Kasumi-1 (cell line): Measurements from ENCODE around the gene KCNN1.
A peak's percentile ranks its signal among the peaks of the same experiment; 100 is the strongest.
"Not testable (repeated sequence)": the region's sequence is repeated elsewhere in the genome, so short reads cannot be mapped to it uniquely, and the experiment has no call there.

Experiments used
- DNase-seq, 2 experiments: peaks; one replicate each; lab custom pipeline; 2025; lab: John Stamatoyannopoulos, UW

Gene KCNN1

DNA sequence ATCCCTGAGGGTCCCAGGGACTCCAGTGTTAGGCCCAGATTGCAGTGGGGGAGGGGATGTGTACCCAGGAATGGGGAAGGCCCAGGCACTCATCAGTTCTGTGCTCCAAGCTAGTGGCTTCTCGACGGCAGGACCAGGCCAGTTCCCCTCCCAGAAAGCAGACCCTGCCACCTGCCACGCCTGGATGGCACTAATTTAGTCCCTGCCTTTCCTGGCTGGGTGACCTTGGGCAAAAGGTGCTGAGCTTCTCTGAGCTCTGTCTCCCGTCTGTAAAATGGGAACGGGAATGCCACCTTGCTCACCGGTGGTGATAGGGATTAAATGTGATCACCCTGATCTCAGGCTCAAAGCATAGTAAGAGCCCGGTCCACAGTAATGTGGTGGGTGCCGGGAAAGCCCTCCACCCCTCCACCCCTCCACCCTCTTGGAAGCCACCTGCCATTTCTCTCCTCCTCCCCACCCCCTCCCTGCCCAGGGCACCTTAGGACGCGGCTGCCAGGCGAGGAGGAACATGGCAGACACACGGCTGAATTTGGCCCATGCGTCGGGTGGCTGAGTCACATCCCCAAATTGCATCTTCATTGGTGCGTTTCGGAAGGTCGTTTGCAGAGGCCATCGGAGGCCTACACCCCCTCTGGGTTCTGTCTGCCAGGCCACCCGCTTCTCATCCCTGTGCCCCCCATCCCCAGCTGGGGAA is 2.3 kb downstream of the KCNN1 start:
- no peak for DNase-seq

GRCh38 chr19:17972230-17972629 is 5.3 kb downstream of the KCNN1 start:
- DNase-seq, result no peak

- DNase-seq, result no peak
Measured at GRCh38 chr19:17973759-17974158, 6.9 kb downstream of the KCNN1 start.

- no peak for DNase-seq
Measured at GRCh38 chr19:17974551-17974950, 7.6 kb downstream of the KCNN1 start.

DNA sequence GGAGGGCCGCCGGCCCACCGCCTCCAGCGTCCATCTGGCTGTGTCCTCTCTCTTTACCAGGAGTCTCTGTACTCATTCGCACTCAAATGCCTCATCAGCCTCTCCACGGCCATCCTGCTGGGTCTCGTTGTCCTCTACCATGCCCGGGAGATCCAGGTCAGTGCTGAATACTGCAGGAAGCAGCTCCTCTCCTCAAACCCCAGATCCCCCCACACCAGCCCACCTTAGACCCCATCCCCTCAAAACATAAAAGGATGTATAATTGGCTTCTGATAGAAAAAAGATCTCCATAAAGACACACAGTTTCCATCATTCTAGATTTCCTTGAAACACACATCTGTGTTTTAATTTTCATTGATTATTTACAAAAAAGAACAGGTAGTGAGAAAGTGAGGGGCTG is 8.1 kb downstream of the KCNN1 start:
- DNase-seq, result no peak

DNA sequence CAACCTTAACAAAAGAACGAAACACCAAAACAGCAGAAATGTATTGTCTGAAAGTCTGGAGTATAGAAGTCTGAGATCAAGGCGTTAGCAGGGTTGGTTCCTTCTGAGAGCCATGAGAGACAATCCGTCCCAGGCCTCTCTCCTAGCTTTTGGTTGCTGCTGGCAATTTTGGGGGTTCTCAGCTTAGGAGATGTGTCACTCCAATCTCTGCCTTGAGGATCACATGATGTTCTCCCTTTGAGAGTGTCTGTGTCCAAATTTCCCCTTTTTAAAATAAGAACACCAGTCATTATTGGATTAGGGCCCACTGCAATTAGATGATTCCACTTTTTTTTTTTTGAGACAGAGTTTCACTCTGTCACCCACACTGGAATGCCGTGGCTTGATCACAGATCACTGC is 10.1 kb downstream of the KCNN1 start:
- no peak for DNase-seq

- no peak for DNase-seq
Measured at GRCh38 chr19:17977488-17977887, 10.6 kb downstream of the KCNN1 start.

DNA sequence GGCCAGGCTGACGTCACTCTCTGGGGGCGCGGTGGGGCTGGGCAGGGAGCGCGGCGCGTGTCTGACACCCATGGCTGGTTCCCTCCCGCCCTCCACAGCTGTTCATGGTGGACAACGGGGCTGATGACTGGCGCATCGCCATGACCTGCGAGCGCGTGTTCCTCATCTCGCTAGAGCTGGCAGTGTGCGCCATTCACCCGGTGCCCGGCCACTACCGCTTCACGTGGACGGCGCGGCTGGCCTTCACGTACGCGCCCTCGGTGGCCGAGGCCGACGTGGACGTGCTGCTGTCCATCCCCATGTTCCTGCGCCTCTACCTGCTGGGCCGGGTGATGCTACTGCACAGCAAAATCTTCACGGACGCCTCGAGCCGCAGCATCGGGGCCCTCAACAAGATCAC is 14.7 kb downstream of the KCNN1 start:
- no peak for DNase-seq

DNA sequence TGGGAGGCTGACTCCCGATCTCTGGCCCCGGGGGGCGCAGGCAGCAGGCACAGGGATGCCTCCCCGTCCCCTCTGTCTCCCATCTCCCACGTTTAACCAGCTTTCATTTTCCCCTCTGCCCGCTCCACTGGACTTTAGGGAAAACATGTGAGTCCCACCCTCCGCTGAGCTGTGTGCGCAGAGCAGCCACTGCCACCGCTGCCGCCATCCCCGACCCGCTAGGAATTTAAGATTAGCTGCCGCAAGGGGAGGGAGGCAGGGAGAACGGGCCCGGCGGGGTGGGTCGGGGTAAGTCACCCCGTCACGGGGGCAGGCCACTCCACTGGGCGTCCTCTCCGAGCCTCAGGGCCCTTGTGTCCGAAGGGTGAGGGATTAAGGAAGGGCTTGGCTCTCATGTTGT is 15.5 kb downstream of the KCNN1 start:
- no peak for DNase-seq

DNA sequence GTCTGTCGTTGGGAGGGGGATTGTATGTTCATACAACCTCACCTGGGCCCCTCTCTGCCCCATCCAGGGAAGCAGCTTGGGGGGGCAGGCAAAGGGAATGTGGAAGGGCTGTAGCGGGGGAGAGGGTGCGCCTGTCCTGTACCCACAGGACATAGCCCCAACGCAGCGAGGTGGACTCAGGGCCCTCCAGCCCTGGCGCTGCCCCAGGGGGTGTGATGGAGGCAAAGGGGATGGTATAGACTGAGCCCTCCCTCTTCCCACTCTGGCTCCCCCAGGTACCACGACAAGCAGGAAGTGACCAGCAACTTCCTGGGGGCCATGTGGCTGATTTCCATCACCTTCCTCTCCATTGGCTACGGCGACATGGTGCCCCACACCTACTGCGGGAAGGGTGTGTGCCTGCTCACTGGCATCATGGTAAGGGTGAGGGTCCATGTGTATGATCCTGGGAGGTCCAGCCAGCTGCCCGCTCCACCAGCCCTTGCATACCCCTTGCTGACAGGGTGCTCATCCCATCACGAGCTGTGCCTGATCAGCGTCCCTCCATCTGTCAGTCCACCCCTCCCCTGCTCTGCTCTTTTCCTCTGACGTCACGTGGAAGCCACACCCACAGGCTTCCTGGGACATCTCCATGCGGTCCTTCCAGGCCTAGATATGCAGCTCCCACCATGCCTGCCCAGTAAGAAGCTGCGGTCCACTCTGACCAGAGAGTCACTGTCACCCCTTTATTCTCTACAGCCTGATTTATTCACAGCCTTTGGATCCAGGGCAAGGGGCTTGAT is 18.3 kb downstream of the KCNN1 start:
- no peak for DNase-seq

- DNase-seq, result not testable (repeated sequence)
Measured at GRCh38 chr19:17986569-17986968, 19.7 kb downstream of the KCNN1 start.

DNA sequence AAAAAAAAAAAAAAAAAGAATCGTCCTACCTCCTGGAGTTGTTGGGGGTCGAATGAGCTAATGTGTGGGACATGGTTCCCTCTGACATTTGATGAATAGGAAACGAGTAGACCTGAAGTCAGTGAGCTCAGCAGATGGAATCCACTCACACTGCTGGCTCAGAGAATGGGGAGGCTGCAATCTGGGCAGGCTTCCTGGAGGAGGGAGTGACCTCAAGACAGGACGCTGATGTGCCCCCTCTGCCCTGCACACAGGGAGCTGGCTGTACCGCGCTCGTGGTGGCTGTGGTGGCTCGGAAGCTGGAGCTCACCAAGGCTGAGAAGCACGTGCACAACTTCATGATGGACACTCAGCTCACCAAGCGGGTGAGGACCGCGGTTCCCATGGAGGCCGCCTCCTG is 21.3 kb downstream of the KCNN1 start:
- no peak for DNase-seq

GRCh38 chr19:17989425-17990094 is 22.7 kb downstream of the KCNN1 start:
- DNase-seq, result no peak

DNA sequence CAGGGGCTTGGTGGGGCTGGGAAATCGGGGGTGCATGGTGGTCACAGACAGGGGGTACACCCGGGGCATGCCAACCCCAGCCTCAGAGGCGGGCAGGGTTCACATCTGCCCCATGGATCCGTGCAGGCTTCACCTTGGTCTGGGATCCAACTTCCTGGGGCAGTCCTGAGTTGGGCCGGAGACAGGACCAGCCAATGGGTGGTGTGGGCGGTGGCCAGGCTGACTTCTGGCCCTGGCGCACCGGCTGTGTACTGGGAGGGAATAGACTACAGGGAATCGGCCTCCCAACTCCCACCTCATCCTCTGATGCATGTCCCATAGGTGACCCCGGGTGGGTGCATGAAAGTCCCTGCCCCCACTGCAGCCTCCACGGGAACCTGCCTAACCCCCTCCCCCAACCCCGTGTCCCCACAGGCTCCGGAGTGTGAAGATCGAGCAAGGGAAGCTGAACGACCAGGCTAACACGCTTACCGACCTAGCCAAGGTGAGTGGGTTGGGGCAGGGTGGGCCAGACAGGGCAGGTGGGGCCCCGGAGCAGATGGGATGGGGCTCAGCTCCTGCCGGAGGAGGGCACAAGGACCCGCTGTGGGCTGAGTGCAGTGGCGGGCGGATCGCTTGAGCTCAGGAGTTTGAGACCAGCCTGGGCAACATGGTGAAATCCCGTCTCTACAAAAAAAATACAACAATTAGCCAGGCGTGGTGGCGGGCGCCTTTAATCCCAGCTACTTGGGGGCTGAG is 26.3 kb downstream of the KCNN1 start:
- DNase-seq, result no peak

DNA sequence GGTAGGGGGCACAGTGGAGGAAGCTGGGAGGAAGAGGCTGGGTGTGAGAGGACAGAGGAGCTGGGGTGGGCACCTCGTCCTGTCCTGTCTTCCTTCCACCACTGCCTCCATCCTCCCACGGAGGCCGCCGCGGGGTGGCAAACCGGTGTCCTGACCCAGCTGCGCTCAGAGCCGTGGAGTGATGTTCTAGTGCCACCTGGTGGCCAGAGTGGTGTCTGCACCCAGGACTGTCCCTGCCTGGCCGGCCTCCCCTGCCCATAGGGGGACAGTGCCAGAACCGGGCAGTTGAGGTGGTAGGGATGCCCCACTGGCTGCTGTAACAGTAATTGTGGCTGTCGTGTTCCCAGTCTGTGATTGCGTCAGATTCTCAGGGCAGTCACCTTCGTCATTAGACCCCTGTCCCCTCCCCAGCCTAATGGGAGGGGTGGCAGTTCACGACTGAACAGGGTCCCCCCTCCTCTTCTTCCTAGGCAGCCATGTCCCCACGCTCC is 30.0 kb downstream of the KCNN1 start:
- DNase-seq, result peak; percentile 64 to 73

DNA sequence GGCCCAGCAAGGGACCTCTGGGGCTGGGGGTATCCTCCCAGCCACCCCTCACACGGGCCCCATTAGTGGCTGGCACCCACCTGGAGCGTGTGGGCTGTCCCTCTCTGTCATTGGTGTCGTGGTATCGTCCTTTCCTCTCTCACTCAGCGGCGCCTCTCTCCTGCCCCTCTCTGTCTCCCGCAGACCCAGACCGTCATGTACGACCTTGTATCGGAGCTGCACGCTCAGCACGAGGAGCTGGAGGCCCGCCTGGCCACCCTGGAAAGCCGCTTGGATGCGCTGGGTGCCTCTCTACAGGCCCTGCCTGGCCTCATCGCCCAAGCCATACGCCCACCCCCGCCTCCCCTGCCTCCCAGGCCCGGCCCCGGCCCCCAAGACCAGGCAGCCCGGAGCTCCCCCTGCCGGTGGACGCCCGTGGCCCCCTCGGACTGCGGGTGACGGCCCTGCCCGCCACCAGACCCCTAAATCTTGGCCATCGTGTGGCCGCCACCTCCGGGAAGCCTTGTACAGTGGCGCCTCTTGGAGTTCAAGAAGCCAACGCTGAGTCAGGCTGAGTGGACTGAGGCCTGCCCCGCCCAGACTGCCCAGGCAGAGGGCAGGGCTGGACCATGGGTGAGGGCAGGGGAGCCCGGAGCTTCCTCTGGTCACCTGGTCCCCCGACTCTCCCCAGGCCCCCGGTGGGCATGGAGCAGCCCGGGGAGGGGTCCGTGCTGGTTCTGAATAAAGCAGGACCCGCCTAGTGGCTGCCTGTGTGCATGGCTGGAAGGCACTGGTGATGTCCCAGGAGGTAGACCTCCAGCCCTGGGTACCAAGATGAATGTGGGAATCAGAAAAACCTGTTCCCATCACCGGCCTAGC is 31.3 kb downstream of the KCNN1 start:
- peak; percentile 28 to 33 for DNase-seq

- no peak for DNase-seq
Measured at GRCh38 chr19:17998827-17999150, 31.9 kb downstream of the KCNN1 start.

GRCh38 chr19:17999684-18000479 is 33.0 kb downstream of the KCNN1 start:
- DNase-seq, result no peak

- DNase-seq, result no peak
Measured at GRCh38 chr19:18000480-18000914, 33.6 kb downstream of the KCNN1 start.
